Measurements from ENCODE around the gene TCF4. TPM values are rescaled to one million over a fixed set of nuclear protein-coding genes. Genes with fewer than 3 reads are reported as not detected.

Gene TCF4
- total and polyA plus RNA-seq, 2 of the 13 experiments (the other 11 are each of a cell fraction or from before 2014, with no cell fraction given): not detected

DNA sequence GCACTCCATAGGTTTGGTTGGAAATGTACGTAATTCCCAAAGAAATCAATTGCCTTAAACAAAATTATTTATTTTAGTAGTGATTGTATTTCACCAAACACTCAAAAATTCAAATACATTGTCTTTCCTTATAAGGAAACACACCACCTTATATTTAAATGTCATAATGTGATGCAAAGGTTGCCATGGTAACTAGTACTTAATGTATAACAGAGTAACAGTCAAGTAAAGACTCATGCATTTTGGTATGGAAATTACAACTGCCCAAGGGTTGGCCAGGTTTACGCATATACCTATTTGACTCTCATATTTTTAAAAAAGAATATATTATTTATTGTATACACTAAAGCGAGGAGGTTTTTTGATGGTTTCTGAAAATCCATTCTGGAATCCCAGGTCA lies 231.2 kb downstream of the TCF4 start:
- Histone ChIP-seq H3K79me2 (ENCODE audit: insufficient read depth, low read length) (no peaks in the 10 kb centered on the region), H3K27ac (ENCODE audit: extremely low read length, insufficient read depth, low read length) (no peak overlapping the region), H3K9me3 (ENCODE audit: low read length) (no peaks in the 10 kb centered on the region), H3K4me1 (ENCODE audit: insufficient read depth, low read length) (no peaks in the 10 kb centered on the region), H2AFZ (ENCODE audit: low read length) (no peak overlapping the region), H3K4me3 (replicated peaks in 1 of 3; ENCODE audit: insufficient read depth in 1 of 3, low read depth in 2 of 3, low read length in 3 of 3) (no peak overlapping the region), H3K9ac (ENCODE audit: insufficient read depth, low read depth, low read length) (no peak overlapping the region), H3K4me2 (ENCODE audit: low read depth, low read length) (no peak overlapping the region), H3K27me3 (ENCODE audit: control insufficient read depth in 1 of 2, insufficient read depth in 2 of 2, low read length in 2 of 2) (no peaks in the 10 kb centered on the region), H3K36me3 (replicated peaks in 1 of 2; ENCODE audit: control insufficient read depth in 1 of 2, insufficient read depth in 2 of 2, low read length in 2 of 2) (no peaks in the 10 kb centered on the region), H4K20me1 (ENCODE audit: insufficient read depth, low read length) (no peaks in the 10 kb centered on the region)
- BruUV-seq (replicated peaks): no TSS peak
- FAIRE-seq: no peak
- intact Hi-C loops (cut with micrococcal nuclease; ENCODE audit: unreplicated experiment): no loop called here
- WGBS (ENCODE audit: low lambda C conversion rate): 4% methylated on average over 3 of the region's 3 CpGs
- CTCF ChIA-PET (ENCODE audit: low intra/inter-chr PET ratio, low total read pairs): no interaction called here
- in situ Hi-C loops (cut with HindIII; ENCODE audit: extremely low pct_ligation_motif_present, low pct_unique_long_range_greater_than_20kb): no loop called here
- TF ChIP-seq SALL1 (CRISPR knock-in tag; IDR thresholded peaks at IDR 0.05) (no peak), NCOA5 (CRISPR knock-in tag; IDR thresholded peaks at IDR 0.05) (no peak), ZNF83 (CRISPR knock-in tag; IDR thresholded peaks at IDR 0.05; ENCODE audit: borderline replicate concordance) (no peak), HDAC6 (IDR thresholded peaks at IDR 0.05; ENCODE audit: low read depth, low read length) (no peak), MZF1 (CRISPR knock-in tag; IDR thresholded peaks at IDR 0.05; ENCODE audit: borderline replicate concordance) (no peak), ZFP41 (CRISPR knock-in tag; IDR thresholded peaks at IDR 0.05; ENCODE audit: borderline replicate concordance) (no peak), SMARCC2 (IDR thresholded peaks at IDR 0.05) (no peak), ZSCAN29 (CRISPR knock-in tag; conservative IDR thresholded peaks at IDR 0.05) (no peak), ELF3 (CRISPR knock-in tag; IDR thresholded peaks at IDR 0.05) (no peak), HDAC1 (CRISPR knock-in tag; IDR thresholded peaks at IDR 0.05) (no peak), ZNF224 (CRISPR knock-in tag; IDR thresholded peaks at IDR 0.05) (no peak), POLR2A (IDR thresholded peaks at IDR 0.05; ENCODE audit: insufficient read depth in 1 of 2, low read depth in 2 of 2, low read length in 2 of 2) (no peak), EEA1 (CRISPR knock-in tag; IDR thresholded peaks at IDR 0.05; ENCODE audit: borderline replicate concordance) (no peak), ETV5 (CRISPR knock-in tag; IDR thresholded peaks at IDR 0.05; ENCODE audit: borderline replicate concordance) (no peak), ZNF382 (CRISPR knock-in tag; IDR thresholded peaks at IDR 0.05; ENCODE audit: borderline replicate concordance) (no peak)
- TF ChIP-seq, protein P1, sequence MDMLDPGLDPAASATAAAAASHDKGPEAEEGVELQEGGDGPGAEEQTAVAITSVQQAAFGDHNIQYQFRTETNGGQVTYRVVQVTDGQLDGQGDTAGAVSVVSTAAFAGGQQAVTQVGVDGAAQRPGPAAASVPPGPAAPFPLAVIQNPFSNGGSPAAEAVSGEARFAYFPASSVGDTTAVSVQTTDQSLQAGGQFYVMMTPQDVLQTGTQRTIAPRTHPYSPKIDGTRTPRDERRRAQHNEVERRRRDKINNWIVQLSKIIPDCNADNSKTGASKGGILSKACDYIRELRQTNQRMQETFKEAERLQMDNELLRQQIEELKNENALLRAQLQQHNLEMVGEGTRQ (IDR thresholded peaks at IDR 0.05; ENCODE audit: low read depth, low read length): no peak
- TF ChIP-seq, protein P1 (CRISPR knock-in tag; IDR thresholded peaks at IDR 0.05; ENCODE audit: borderline replicate concordance): no peak
- TF ChIP-seq, protein P2, sequence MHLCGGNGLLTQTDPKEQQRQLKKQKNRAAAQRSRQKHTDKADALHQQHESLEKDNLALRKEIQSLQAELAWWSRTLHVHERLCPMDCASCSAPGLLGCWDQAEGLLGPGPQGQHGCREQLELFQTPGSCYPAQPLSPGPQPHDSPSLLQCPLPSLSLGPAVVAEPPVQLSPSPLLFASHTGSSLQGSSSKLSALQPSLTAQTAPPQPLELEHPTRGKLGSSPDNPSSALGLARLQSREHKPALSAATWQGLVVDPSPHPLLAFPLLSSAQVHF (CRISPR knock-in tag; IDR thresholded peaks at IDR 0.05): no peak
- DNase-seq (ENCODE audit: low spot score): no peak
- POLR2A ChIA-PET: no interaction called here
- no peak for ATAC-seq

All from HepG2 (cell line).